ENCODE results near the gene CAMK2D. TPM values are rescaled to one million over a fixed set of nuclear protein-coding genes. Genes with fewer than 3 reads are reported as not detected.
A peak's percentile ranks its signal among the peaks of the same experiment; 100 is the strongest.

Gene CAMK2D
- total RNA-seq, 1 donor, result 378 TPM

DNA sequence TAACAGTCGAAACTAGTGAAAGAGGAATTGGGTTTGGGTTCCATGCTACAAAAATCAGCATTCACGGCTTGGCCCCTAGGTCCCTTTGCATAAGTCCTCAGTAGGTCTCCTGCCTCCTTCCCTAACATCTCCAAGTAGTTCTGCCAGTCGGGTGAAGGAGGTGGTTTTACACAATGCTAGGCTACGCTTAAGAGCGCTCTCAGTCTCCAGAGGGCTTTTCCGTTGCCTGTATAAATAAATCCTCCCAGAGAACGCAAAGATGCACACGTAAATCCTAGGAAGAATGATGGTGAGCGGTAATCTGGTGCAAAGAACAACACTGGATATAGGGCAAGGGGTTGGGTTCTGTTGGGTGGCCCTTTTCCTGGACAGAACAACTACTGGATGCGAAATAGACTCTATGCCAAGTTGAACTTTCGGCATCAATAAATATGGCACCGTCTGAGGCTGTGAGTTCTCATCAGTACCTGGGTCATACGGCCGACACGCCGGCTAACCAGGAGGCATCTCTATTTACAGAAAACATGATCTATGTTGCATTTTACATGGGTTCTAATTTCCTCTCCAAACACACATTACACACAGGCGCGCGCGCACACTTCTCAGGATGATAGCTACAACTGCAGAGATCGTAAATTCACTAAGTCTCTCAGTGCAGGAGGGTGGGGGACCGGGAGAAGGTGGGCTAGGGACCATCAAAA, 1.3 kb downstream of the CAMK2D start:
- peak; percentile 66 for DNase-seq (ENCODE audit: low read depth)
- peak overlapping the region; percentile 97 for H3K4me3 ChIP-seq (ENCODE audit: low read depth, low read length)
- TF ChIP-seq, protein P1, sequence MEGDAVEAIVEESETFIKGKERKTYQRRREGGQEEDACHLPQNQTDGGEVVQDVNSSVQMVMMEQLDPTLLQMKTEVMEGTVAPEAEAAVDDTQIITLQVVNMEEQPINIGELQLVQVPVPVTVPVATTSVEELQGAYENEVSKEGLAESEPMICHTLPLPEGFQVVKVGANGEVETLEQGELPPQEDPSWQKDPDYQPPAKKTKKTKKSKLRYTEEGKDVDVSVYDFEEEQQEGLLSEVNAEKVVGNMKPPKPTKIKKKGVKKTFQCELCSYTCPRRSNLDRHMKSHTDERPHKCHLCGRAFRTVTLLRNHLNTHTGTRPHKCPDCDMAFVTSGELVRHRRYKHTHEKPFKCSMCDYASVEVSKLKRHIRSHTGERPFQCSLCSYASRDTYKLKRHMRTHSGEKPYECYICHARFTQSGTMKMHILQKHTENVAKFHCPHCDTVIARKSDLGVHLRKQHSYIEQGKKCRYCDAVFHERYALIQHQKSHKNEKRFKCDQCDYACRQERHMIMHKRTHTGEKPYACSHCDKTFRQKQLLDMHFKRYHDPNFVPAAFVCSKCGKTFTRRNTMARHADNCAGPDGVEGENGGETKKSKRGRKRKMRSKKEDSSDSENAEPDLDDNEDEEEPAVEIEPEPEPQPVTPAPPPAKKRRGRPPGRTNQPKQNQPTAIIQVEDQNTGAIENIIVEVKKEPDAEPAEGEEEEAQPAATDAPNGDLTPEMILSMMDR (IDR thresholded peaks at IDR 0.05; ENCODE audit: insufficient read depth, low read length), result no peak

DNA sequence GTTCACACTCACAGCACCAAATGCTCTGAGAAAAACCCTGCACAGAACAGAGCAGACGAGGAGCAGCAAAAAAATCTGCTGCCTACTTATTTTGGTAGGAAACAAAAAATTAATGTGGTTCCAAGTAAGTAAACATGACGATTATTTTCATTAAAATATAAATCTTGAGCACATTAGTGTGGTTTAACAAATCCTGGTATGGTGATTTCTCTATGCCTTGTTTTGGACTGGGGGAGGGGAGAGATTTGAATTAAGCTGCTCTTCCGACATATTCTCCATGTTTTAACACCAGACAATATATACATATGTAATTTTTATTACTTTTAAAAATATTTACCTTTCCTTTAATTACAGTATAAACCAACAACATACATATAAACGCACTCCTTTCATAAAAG, 1.8 kb downstream of the CAMK2D start:
- TF ChIP-seq, protein P1 (IDR thresholded peaks at IDR 0.05; ENCODE audit: insufficient read depth, low read length), result no peak
- DNase-seq (ENCODE audit: low read depth), result no peak
- peak overlapping the region; percentile 97 for H3K4me3 ChIP-seq (ENCODE audit: low read depth, low read length)

DNA sequence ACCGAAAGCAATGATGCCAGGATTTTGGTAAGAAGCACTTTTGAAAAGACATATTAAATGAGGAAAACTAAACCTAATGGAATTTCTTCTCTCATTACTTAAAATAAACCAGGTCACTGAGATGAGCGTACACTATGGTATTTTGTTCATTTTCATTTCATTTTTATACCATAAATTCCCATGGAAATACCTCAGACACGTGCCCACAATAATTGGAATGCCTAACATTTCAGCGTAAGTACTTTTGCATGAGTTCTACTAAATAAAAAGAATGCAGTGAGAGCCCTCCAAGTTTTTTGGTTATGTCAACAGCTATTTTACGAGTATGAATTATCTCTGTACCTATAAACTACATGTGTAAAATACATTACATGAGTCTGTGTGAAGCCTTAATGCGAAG, 3.2 kb downstream of the CAMK2D start:
- TF ChIP-seq, protein P1 (IDR thresholded peaks at IDR 0.05; ENCODE audit: insufficient read depth, low read length), result no peak
- peak overlapping the region; percentile 97 for H3K4me3 ChIP-seq (ENCODE audit: low read depth, low read length)
- DNase-seq (ENCODE audit: low read depth), result peak; percentile 68

DNA sequence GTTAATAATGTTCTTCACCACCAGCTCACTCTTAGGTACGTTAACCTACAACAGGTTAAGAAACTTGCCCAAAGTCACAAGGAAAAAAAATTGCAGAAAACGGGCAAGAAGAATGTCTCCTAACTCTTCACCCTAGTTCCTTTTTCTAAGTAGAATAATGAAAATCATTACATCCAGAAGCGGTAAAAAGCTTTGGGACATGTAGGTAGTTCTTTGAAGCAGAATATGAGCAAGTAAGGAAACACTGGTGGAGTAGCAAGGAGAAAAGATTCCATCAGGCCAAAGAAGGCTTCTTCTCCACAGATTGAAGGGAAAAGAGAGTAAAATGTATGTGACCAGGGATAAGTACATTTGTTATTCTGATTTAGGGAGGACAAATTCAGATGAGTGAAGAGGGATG, 4.1 kb downstream of the CAMK2D start:
- TF ChIP-seq, protein P1 (IDR thresholded peaks at IDR 0.05; ENCODE audit: insufficient read depth, low read length), result no peak
- H3K4me3 ChIP-seq (ENCODE audit: low read depth, low read length), result peak overlapping the region; percentile 97
- DNase-seq (ENCODE audit: low read depth), result no peak

DNA sequence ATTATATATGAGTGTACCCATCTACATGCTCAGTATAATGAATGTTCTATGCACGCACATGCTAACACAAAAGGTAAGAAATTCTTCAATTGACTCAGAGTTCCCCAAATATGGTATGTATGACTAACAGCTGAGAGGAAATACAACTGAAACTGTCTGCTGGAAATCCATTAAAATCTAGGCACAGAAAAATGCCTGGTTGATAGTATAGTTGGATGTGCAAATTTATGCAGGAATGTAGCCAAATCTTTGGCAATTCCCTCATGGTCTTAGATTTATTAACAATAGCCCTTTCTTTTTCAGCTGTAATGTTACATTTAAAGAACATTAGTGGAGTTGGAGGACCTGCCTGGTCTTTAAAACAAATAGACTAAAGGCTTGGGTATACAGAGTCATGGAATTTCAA, 5.5 kb downstream of the CAMK2D start:
- DNase-seq (ENCODE audit: low read depth), result peak; percentile 80
- TF ChIP-seq, protein P1 (IDR thresholded peaks at IDR 0.05; ENCODE audit: insufficient read depth, low read length), result no peak
- H3K4me3 ChIP-seq (ENCODE audit: low read depth, low read length), result no peak overlapping the region

DNA sequence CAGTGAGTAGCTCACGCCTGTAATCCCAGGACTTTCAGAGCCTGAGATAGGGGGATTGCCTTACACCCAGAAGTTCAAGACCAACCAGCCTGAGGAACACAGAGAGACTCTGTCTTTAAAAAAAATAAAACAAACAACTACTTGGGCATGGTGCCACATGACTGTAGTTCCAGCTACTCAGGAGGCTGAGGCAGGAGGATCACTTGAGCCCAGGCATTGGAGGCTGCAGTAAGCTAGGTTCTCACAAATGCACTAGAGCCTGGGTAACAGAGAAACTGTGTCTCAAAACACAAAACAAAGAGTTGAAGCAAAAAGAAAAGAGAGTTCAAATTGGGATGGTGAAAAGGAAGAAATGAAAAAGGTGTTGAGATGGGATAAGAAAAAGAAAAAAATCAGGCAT, 10.8 kb downstream of the CAMK2D start:
- TF ChIP-seq, protein P1 (IDR thresholded peaks at IDR 0.05; ENCODE audit: insufficient read depth, low read length), result no peak
- no peak for DNase-seq (ENCODE audit: low read depth)
- no peak overlapping the region for H3K4me3 ChIP-seq (ENCODE audit: low read depth, low read length)

DNA sequence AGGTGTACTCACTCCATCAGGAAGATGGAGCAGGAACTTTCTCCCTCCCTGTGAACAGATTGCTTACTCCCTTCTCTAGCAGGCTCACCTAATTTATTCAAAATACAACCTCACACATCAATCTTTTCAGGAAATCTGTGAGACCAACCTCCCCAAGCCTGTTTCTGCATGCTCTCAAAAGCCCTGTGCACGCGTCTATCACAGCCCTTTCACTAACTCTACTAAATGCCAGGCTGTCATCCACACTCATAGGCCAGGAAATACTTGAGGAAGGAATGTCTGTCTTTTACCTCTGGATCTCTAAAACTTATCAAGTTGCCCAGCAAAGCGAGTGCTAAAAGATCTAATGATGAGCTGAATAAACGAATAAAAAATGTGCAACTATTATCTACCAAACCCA, 11.2 kb downstream of the CAMK2D start:
- DNase-seq (ENCODE audit: low read depth), result no peak
- H3K4me3 ChIP-seq (ENCODE audit: low read depth, low read length), result no peak overlapping the region
- TF ChIP-seq, protein P1 (IDR thresholded peaks at IDR 0.05; ENCODE audit: insufficient read depth, low read length), result no peak

Data from fibroblast of the aortic adventitia (primary cell).